ENCODE data around the gene PCNX2. TPM values are rescaled to one million over a fixed set of nuclear protein-coding genes. Genes with fewer than 3 reads are reported as not detected.

The PCNX2 gene
- total RNA-seq, 1 donor from 2014 or later, result 11.3 TPM

GRCh38 chr1:232990176-232991128, 305.1 kb downstream of the PCNX2 start:
- ATAC-seq, result no peak
- H3K36me3 ChIP-seq, result no peaks in the 10 kb centered on the region
- no peak overlapping the region for H3K4me3 ChIP-seq
- intact Hi-C loops (cut with DNase I), result no loop called here
- H3K27ac ChIP-seq, result no peak overlapping the region
- H3K27me3 ChIP-seq (ENCODE audit: low read depth), result no peaks in the 10 kb centered on the region
- TF ChIP-seq, protein P1, sequence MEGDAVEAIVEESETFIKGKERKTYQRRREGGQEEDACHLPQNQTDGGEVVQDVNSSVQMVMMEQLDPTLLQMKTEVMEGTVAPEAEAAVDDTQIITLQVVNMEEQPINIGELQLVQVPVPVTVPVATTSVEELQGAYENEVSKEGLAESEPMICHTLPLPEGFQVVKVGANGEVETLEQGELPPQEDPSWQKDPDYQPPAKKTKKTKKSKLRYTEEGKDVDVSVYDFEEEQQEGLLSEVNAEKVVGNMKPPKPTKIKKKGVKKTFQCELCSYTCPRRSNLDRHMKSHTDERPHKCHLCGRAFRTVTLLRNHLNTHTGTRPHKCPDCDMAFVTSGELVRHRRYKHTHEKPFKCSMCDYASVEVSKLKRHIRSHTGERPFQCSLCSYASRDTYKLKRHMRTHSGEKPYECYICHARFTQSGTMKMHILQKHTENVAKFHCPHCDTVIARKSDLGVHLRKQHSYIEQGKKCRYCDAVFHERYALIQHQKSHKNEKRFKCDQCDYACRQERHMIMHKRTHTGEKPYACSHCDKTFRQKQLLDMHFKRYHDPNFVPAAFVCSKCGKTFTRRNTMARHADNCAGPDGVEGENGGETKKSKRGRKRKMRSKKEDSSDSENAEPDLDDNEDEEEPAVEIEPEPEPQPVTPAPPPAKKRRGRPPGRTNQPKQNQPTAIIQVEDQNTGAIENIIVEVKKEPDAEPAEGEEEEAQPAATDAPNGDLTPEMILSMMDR (IDR thresholded peaks at IDR 0.05), result no peak
- no peak for DNase-seq
- peaks cover 5% of the 10 kb centered on the region for H3K9me3 ChIP-seq
- no peaks in the 10 kb centered on the region for H3K4me1 ChIP-seq

DNA sequence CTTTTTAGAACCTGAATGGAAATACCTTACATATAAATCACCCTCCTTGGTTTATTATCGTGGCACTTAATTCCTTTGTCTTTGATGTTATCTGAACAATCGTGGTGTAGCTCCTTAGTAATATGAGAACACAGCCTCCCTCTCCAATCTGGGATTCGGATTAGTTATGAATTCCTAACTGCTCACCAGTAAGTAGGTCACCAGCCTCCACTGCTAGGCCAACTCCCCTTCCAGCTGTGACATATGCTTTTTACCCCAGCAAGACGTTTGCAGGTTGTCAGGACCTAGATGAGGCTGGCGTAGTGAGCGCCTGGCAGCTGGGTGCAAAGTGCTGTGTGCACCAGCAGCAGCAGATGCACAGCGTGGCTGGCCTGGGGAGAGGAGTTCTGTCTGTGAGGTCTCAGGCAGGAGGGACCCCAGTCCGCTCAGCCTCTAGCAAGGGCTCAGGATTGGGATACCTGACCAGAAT, 306.9 kb downstream of the PCNX2 start:
- TF ChIP-seq, protein P1 (IDR thresholded peaks at IDR 0.05), result no peak
- intact Hi-C loops (cut with DNase I), result no loop called here
- Histone ChIP-seq H3K4me1 (no peaks in the 10 kb centered on the region), H3K4me3 (no peak overlapping the region), H3K27me3 (ENCODE audit: low read depth) (no peaks in the 10 kb centered on the region), H3K27ac (no peak overlapping the region), H3K9me3 (peaks cover 3% of the 10 kb centered on the region), H3K36me3 (no peaks in the 10 kb centered on the region)
- ATAC-seq (no peak), DNase-seq (no peak)

- no peak for DNase-seq
- ATAC-seq, result no peak
- intact Hi-C loops (cut with DNase I), result no loop called here
- Histone ChIP-seq H3K27ac (no peak overlapping the region), H3K4me3 (no peak overlapping the region), H3K9me3 (no peaks in the 10 kb centered on the region), H3K27me3 (ENCODE audit: low read depth) (no peaks in the 10 kb centered on the region), H3K4me1 (no peaks in the 10 kb centered on the region), H3K36me3 (no peaks in the 10 kb centered on the region)
- TF ChIP-seq, protein P1 (IDR thresholded peaks at IDR 0.05), result no peak
Observed at GRCh38 chr1:232987774-232988140, 307.8 kb downstream of the PCNX2 start.

GRCh38 chr1:232987046-232987773, 308.3 kb downstream of the PCNX2 start:
- no peak for DNase-seq
- intact Hi-C loops (cut with DNase I), result no loop called here
- H3K9me3 ChIP-seq, result no peaks in the 10 kb centered on the region
- no peak for ATAC-seq
- no peaks in the 10 kb centered on the region for H3K36me3 ChIP-seq
- no peak overlapping the region for H3K4me3 ChIP-seq
- no peaks in the 10 kb centered on the region for H3K4me1 ChIP-seq
- no peaks in the 10 kb centered on the region for H3K27me3 ChIP-seq (ENCODE audit: low read depth)
- TF ChIP-seq, protein P1 (IDR thresholded peaks at IDR 0.05), result no peak
- H3K27ac ChIP-seq, result no peak overlapping the region

GRCh38 chr1:232986527-232986922, 309.0 kb downstream of the PCNX2 start:
- Histone ChIP-seq H3K4me3 (no peak overlapping the region), H3K4me1 (no peaks in the 10 kb centered on the region), H3K36me3 (no peaks in the 10 kb centered on the region), H3K27ac (no peak overlapping the region), H3K27me3 (ENCODE audit: low read depth) (no peaks in the 10 kb centered on the region), H3K9me3 (no peaks in the 10 kb centered on the region)
- DNase-seq (no peak), ATAC-seq (no peak)
- TF ChIP-seq, protein P1 (IDR thresholded peaks at IDR 0.05), result no peak
- intact Hi-C loops (cut with DNase I), result no loop called here
